ENCODE data around the gene EFCAB8.
"Not testable (repeated sequence)": the region's sequence is repeated elsewhere in the genome, so short reads cannot be mapped to it uniquely, and the experiment has no call there.

EFCAB8 gene

DNA sequence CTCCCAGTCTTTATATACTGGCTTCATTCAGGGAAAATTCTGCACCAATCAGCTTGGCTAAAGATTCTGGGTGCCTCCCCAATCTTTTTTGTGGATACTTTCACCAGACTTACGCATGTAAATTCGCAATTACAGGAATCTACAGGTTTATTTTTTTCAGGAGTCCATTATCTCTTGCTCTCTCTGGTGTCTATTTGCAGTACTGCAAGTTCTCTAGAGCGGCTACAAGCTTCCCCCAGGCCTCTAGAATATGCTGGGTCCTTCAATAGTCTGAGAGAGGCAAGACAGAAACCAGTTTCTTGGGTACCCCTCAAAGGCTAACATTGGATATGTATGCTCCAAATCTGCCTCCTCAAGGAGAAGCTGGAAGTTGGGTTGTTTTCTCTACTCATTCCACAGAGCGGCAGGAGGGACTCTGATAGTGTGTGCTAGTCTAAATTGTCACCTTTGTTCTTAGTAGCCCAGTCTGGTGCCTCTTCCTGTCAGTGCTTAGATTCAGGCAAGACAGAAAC lies 87.0 kb downstream of the EFCAB8 start:
- no peak overlapping the region for H3K27ac ChIP-seq (ENCODE audit: low read length, poor library complexity, severe bottlenecking)
- 37% methylated on average over 4 of the region's 4 CpGs for WGBS
- no peak overlapping the region for H3K18ac ChIP-seq (ENCODE audit: low read depth in 1 of 2, low read length in 2 of 2)
- H3K79me1 ChIP-seq (replicated peaks; ENCODE audit: low read length, poor library complexity, severe bottlenecking) = no peaks in the 10 kb centered on the region
- H3K14ac ChIP-seq (ENCODE audit: low read length in 2 of 2) = no peak overlapping the region
- H3K4me2 ChIP-seq (ENCODE audit: low read length, poor library complexity, severe bottlenecking) = no peak overlapping the region
- H3K9me3 ChIP-seq (ENCODE audit: control insufficient read depth, low read length) = peaks cover 7% of the 10 kb centered on the region
- no peak overlapping the region for H3K4me3 ChIP-seq (ENCODE audit: insufficient read depth in 1 of 2, low read depth in 1 of 2, low read length in 2 of 2)
- no peak overlapping the region for H4K8ac ChIP-seq (ENCODE audit: low read length)
- no peak overlapping the region for H2BK5ac ChIP-seq (ENCODE audit: low read depth, low read length, poor library complexity, severe bottlenecking)
- no peaks in the 10 kb centered on the region for H3K4me1 ChIP-seq (ENCODE audit: control insufficient read depth, insufficient read depth, low read depth, low read length)
- H3K4ac ChIP-seq (ENCODE audit: low read depth in 1 of 2, low read length in 2 of 2) = no peak overlapping the region
- H2BK120ac ChIP-seq (ENCODE audit: low read depth, low read length) = no peak overlapping the region
- no peak overlapping the region for H2AK5ac ChIP-seq (ENCODE audit: low read length, severe bottlenecking)
- no peak overlapping the region for H3K9ac ChIP-seq (ENCODE audit: low read length)
- peak; percentile 41 for DNase-seq
- peaks cover 22 to 43% of the 10 kb centered on the region in 2 experiments for H3K27me3 ChIP-seq (ENCODE audit: control insufficient read depth in 1 of 2, insufficient read depth in 1 of 2, low read length in 2 of 2)
- no peak overlapping the region for H2AFZ ChIP-seq (ENCODE audit: low read depth, low read length)
- no peak overlapping the region for H2BK12ac ChIP-seq (ENCODE audit: low read length in 2 of 2)
- no peak overlapping the region for H4K91ac ChIP-seq (ENCODE audit: low read length)
- H2BK15ac ChIP-seq (ENCODE audit: low read depth, poor library complexity, severe bottlenecking) = no peak overlapping the region
- no peaks in the 10 kb centered on the region for H3K36me3 ChIP-seq (ENCODE audit: control insufficient read depth in 1 of 2, insufficient read depth in 2 of 2, low read depth in 1 of 2, low read length in 2 of 2)
- no peak overlapping the region for H3K23ac ChIP-seq (ENCODE audit: low read length in 2 of 2)

DNA sequence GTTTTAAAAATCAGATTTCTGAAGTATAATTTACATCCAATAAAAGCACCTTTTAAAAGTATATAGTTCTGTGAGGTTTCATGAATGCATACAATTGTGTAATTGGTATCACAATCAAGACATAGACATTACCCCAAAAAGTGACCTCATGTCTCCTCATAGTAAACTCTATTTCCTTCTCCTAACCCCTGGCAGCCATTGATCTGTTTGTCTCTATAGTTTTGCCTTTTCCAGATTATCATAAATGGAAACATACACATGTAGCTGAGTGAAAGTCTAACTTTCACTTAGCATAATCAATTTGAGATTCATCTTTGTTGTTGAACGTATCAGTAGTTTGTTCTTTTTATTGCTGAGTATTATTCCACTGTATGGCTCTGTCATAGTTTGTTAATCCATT lies 87.9 kb downstream of the EFCAB8 start:
- no CpG with 5 or more reads among the region's 1 CpG for WGBS
- Histone ChIP-seq H3K18ac (ENCODE audit: low read depth in 1 of 2, low read length in 2 of 2) (no peak overlapping the region), H3K23ac (ENCODE audit: low read length in 2 of 2) (no peak overlapping the region), H3K4ac (ENCODE audit: low read depth in 1 of 2, low read length in 2 of 2) (no peak overlapping the region), H4K8ac (ENCODE audit: low read length) (no peak overlapping the region), H4K91ac (ENCODE audit: low read length) (no peak overlapping the region), H2BK5ac (ENCODE audit: low read depth, low read length, poor library complexity, severe bottlenecking) (no peak overlapping the region), H2AFZ (ENCODE audit: low read depth, low read length) (no peak overlapping the region), H3K4me1 (ENCODE audit: control insufficient read depth, insufficient read depth, low read depth, low read length) (no peaks in the 10 kb centered on the region), H3K4me3 (ENCODE audit: insufficient read depth in 1 of 2, low read depth in 1 of 2, low read length in 2 of 2) (no peak overlapping the region), H2BK15ac (ENCODE audit: low read depth, poor library complexity, severe bottlenecking) (no peak overlapping the region), H3K27ac (ENCODE audit: low read length, poor library complexity, severe bottlenecking) (no peak overlapping the region), H3K36me3 (ENCODE audit: control insufficient read depth in 1 of 2, insufficient read depth in 2 of 2, low read depth in 1 of 2, low read length in 2 of 2) (no peaks in the 10 kb centered on the region), H3K14ac (ENCODE audit: low read length in 2 of 2) (no peak overlapping the region), H3K4me2 (ENCODE audit: low read length, poor library complexity, severe bottlenecking) (no peak overlapping the region), H2BK12ac (ENCODE audit: low read length in 2 of 2) (no peak overlapping the region), H2AK5ac (ENCODE audit: low read length, severe bottlenecking) (no peak overlapping the region), H3K9me3 (ENCODE audit: control insufficient read depth, low read length) (peaks cover 2% of the 10 kb centered on the region), H2BK120ac (ENCODE audit: low read depth, low read length) (no peak overlapping the region), H3K9ac (ENCODE audit: low read length) (no peak overlapping the region), H3K27me3 (ENCODE audit: control insufficient read depth in 1 of 2, insufficient read depth in 1 of 2, low read length in 2 of 2) (peaks cover 22 to 51% of the 10 kb centered on the region in 2 experiments), H3K79me1 (replicated peaks; ENCODE audit: low read length, poor library complexity, severe bottlenecking) (no peaks in the 10 kb centered on the region)
- DNase-seq = no peak

- not testable (repeated sequence) for H3K18ac ChIP-seq (ENCODE audit: low read depth in 1 of 2, low read length in 2 of 2); H3K4me2 ChIP-seq (ENCODE audit: low read length, poor library complexity, severe bottlenecking); H3K23ac ChIP-seq (ENCODE audit: low read length in 2 of 2); H3K4me3 ChIP-seq (ENCODE audit: insufficient read depth in 1 of 2, low read depth in 1 of 2, low read length in 2 of 2); H4K91ac ChIP-seq (ENCODE audit: low read length); H3K14ac ChIP-seq (ENCODE audit: low read length in 2 of 2); H2BK5ac ChIP-seq (ENCODE audit: low read depth, low read length, poor library complexity, severe bottlenecking); H2BK120ac ChIP-seq (ENCODE audit: low read depth, low read length); DNase-seq; H2AK5ac ChIP-seq (ENCODE audit: low read length, severe bottlenecking); H3K36me3 ChIP-seq (ENCODE audit: control insufficient read depth in 1 of 2, insufficient read depth in 2 of 2, low read depth in 1 of 2, low read length in 2 of 2); H2AFZ ChIP-seq (ENCODE audit: low read depth, low read length); H3K4me1 ChIP-seq (ENCODE audit: control insufficient read depth, insufficient read depth, low read depth, low read length); H2BK12ac ChIP-seq (ENCODE audit: low read length in 2 of 2); H3K9ac ChIP-seq (ENCODE audit: low read length); H2BK15ac ChIP-seq (ENCODE audit: low read depth, poor library complexity, severe bottlenecking); H4K8ac ChIP-seq (ENCODE audit: low read length); H3K79me1 ChIP-seq (replicated peaks; ENCODE audit: low read length, poor library complexity, severe bottlenecking); H3K27ac ChIP-seq (ENCODE audit: low read length, poor library complexity, severe bottlenecking); H3K4ac ChIP-seq (ENCODE audit: low read depth in 1 of 2, low read length in 2 of 2)
- H3K9me3 ChIP-seq (ENCODE audit: control insufficient read depth, low read length) = peaks cover 19% of the 10 kb centered on the region
- H3K27me3 ChIP-seq (ENCODE audit: control insufficient read depth in 1 of 2, insufficient read depth in 1 of 2, low read length in 2 of 2) = peaks cover 17 to 48% of the 10 kb centered on the region in 2 experiments
- 43% methylated on average over 4 of the region's 4 CpGs for WGBS
Measured at GRCh38 chr20:32950539-32950938, 91.8 kb downstream of the EFCAB8 start.

DNA sequence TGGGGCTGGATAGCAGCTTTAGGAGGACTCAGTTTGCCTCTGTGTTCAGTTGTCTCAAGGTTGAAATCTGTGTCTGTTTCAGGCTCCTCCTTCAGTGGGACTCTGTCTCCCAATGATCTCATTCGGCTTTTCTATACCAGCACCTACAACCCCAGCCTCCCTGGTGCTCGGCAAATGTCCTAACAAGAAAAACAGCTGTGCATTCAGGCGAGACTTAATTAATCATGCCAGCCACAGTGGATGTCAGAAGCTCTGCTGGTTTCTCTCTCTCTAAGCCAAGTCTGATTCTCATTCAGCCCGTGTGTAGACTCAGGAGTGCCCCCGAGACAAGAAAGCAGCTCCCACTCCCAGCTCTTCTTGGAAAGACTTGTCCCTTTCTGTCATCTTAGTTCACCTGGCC lies 98.7 kb downstream of the EFCAB8 start:
- Histone ChIP-seq H3K9me3 (ENCODE audit: control insufficient read depth, low read length) (peaks cover 28% of the 10 kb centered on the region), H4K91ac (ENCODE audit: low read length) (no peak overlapping the region), H4K8ac (ENCODE audit: low read length) (no peak overlapping the region), H2BK5ac (ENCODE audit: low read depth, low read length, poor library complexity, severe bottlenecking) (no peak overlapping the region), H3K9ac (ENCODE audit: low read length) (no peak overlapping the region), H3K27me3 (ENCODE audit: control insufficient read depth in 1 of 2, insufficient read depth in 1 of 2, low read length in 2 of 2) (peaks cover 0 to 29% of the 10 kb centered on the region in 2 experiments), H3K4me1 (ENCODE audit: control insufficient read depth, insufficient read depth, low read depth, low read length) (no peaks in the 10 kb centered on the region), H3K4ac (ENCODE audit: low read depth in 1 of 2, low read length in 2 of 2) (no peak overlapping the region), H2BK120ac (ENCODE audit: low read depth, low read length) (no peak overlapping the region), H3K23ac (ENCODE audit: low read length in 2 of 2) (no peak overlapping the region), H2AFZ (ENCODE audit: low read depth, low read length) (no peak overlapping the region), H2AK5ac (ENCODE audit: low read length, severe bottlenecking) (no peak overlapping the region), H3K4me2 (ENCODE audit: low read length, poor library complexity, severe bottlenecking) (no peak overlapping the region), H3K18ac (ENCODE audit: low read depth in 1 of 2, low read length in 2 of 2) (no peak overlapping the region), H3K79me1 (replicated peaks; ENCODE audit: low read length, poor library complexity, severe bottlenecking) (no peaks in the 10 kb centered on the region), H2BK15ac (ENCODE audit: low read depth, poor library complexity, severe bottlenecking) (no peak overlapping the region), H3K14ac (ENCODE audit: low read length in 2 of 2) (no peak overlapping the region), H3K4me3 (ENCODE audit: insufficient read depth in 1 of 2, low read depth in 1 of 2, low read length in 2 of 2) (no peak overlapping the region), H3K36me3 (ENCODE audit: control insufficient read depth in 1 of 2, insufficient read depth in 2 of 2, low read depth in 1 of 2, low read length in 2 of 2) (no peaks in the 10 kb centered on the region), H2BK12ac (ENCODE audit: low read length in 2 of 2) (no peak overlapping the region), H3K27ac (ENCODE audit: low read length, poor library complexity, severe bottlenecking) (no peak overlapping the region)
- no peak for DNase-seq
- WGBS = 71% methylated on average over 5 of the region's 5 CpGs
